ENCODE results near the gene SRC. TPM values are rescaled to one million over a fixed set of nuclear protein-coding genes. Genes with fewer than 3 reads are reported as not detected.

Gene SRC
- total and polyA plus RNA-seq, 2 experiments from 2014 or later: 8.0 to 25.9 TPM

GRCh38 chr20:37344506-37345338, 1.2 kb upstream of the SRC start:
- Mint-ChIP-seq H3K4me1 (peaks cover 27% of the 10 kb centered on the region), H3K36me3 (ENCODE audit: low read depth) (peaks cover 3% of the 10 kb centered on the region; the same call in 2 of the 3 replicates), H3K9me3 (no peaks in the 10 kb centered on the region), H3K27me3 (ENCODE audit: insufficient read depth, low read depth, poor library complexity) (peaks cover 19% of the 10 kb centered on the region), H3K27ac (no peak overlapping the region), H3K4me3 (peak overlapping the region; percentile 70)
- no peak for ATAC-seq
- Histone ChIP-seq H3F3A (replicated peaks; ENCODE audit: low read depth) (no peaks in the 10 kb centered on the region), H3K4me3 (peak overlapping the region; percentile 67), H3K27me3 (ENCODE audit: insufficient read depth) (no peaks in the 10 kb centered on the region), H3K4me2 (peak overlapping the region; percentile 84), H3K4me1 (ENCODE audit: insufficient read depth) (peaks cover 5% of the 10 kb centered on the region; the same call in 1 of the 2 replicates), H4K20me1 (replicated peaks; ENCODE audit: insufficient read depth) (peaks cover 2% of the 10 kb centered on the region; the same call in 1 of the 2 replicates), H3K27ac (ENCODE audit: low read depth) (no peak overlapping the region), H3K79me2 (replicated peaks; ENCODE audit: insufficient read depth) (peaks cover 31% of the 10 kb centered on the region), H3K36me3 (ENCODE audit: insufficient read depth) (no peaks in the 10 kb centered on the region), H2AFZ (peak overlapping the region; percentile 84; the same call in 1 of the 2 replicates), H3K9me2 (ENCODE audit: insufficient read depth) (no peaks in the 10 kb centered on the region)
- TF ChIP-seq EZH2phosphoT487 (IDR thresholded peaks at IDR 0.05; ENCODE audit: unreplicated experiment) (no peak), ZNF331 (CRISPR knock-in tag; IDR thresholded peaks at IDR 0.05; ENCODE audit: low read depth) (no peak), REST (IDR thresholded peaks at IDR 0.05; ENCODE audit: unreplicated experiment) (no peak), CTCF (conservative IDR thresholded peaks at IDR 0.05; ENCODE audit: low read depth in 2 of 2) (no peak), POLR2AphosphoS5 (IDR thresholded peaks at IDR 0.05; ENCODE audit: low read depth) (no peak), NANOG (IDR thresholded peaks at IDR 0.05; ENCODE audit: borderline replicate concordance) (no peak), JUNB (IDR thresholded peaks at IDR 0.05; ENCODE audit: unreplicated experiment) (no peak), ZNF462 (CRISPR knock-in tag; IDR thresholded peaks at IDR 0.05) (no peak), ZNF114 (CRISPR knock-in tag; IDR thresholded peaks at IDR 0.05) (no peak), EZH2 (IDR thresholded peaks at IDR 0.05; ENCODE audit: low read depth, unreplicated experiment) (no peak), ETS1 (IDR thresholded peaks at IDR 0.05) (no peak)
- DNase-seq (ENCODE audit: low spot score): no peak
